OCI-LY7 (cell line): ENCODE measurements around the gene OXLD1. TPM values are rescaled to one million over a fixed set of nuclear protein-coding genes. Genes with fewer than 3 reads are reported as not detected.

Experiments used
- BruUV-seq: library from RNA; stranded (reverse); fragments of 400-500 nt; replicated peaks from 2 replicates; lab custom pipeline; 2021; lab: Mats Ljungman, UMichigan
- CTCF ChIA-PET: fragments of 300-600 bp; sonication (Branson Sonifier 250); formaldehyde crosslinking; loops from one replicate; lab custom pipeline; 2022; ENCODE audit warnings: antibody characterized with exemption; ENCODE audit not compliant: unreplicated experiment; lab: Charles Lee
- POLR2A ChIA-PET: fragments of 300-600 bp; sonication (Branson Sonifier 250); formaldehyde crosslinking; loops from one replicate; lab custom pipeline; 2022; ENCODE audit warnings: antibody characterized with exemption; lab: Charles Lee
- DNase-seq: peaks from one replicate; pipeline ENCODE4 v3.0.0-alpha.2; 2015; ENCODE audit warnings: low spot score
- H2AFZ ChIP-seq: fragments of 200-600 bp; sonication (generic), shearing (Covaris generic); 2 replicates; pipeline ENCODE4 v1.6.1; 2014; ENCODE audit warnings: mild to moderate bottlenecking, antibody characterized with exemption, low read length, moderate library complexity
- H3K27ac ChIP-seq: fragments of 200-600 bp; sonication (generic); 2 replicates; pipeline ENCODE4 v1.5.1; 2014; ENCODE audit warnings: mixed run types, low read depth, mild to moderate bottlenecking, moderate library complexity, low read length, inconsistent platforms; ENCODE audit not compliant: poor library complexity, severe bottlenecking
- H3K36me3 ChIP-seq: fragments of 200-600 bp; sonication (generic); 2 replicates; pipeline ENCODE4 v1.6.1; 2014; ENCODE audit warnings: mild to moderate bottlenecking, antibody characterized with exemption, low read length, moderate library complexity, mixed read lengths; ENCODE audit not compliant: insufficient read depth
- H3K4me1 ChIP-seq: fragments of 200-600 bp; sonication (generic); 2 replicates; pipeline ENCODE4 v1.5.1; 2014; ENCODE audit warnings: mild to moderate bottlenecking, low read length; ENCODE audit not compliant: insufficient read depth, poor library complexity, severe bottlenecking
- H3K4me2 ChIP-seq: fragments of 200-600 bp; sonication (generic); 2 replicates; pipeline ENCODE4 v1.6.1; 2014; ENCODE audit warnings: mild to moderate bottlenecking, low read length
- H3K4me3 ChIP-seq: fragments of 200-600 bp; sonication (generic); 2 replicates; pipeline ENCODE4 v1.5.1; 2014; ENCODE audit warnings: mild to moderate bottlenecking, low read depth, low read length; ENCODE audit not compliant: poor library complexity, severe bottlenecking
- H3K79me2 ChIP-seq: fragments of 200-600 bp; sonication (generic); 2 replicates; pipeline ENCODE4 v1.6.1; 2016; ENCODE audit warnings: low read depth, mild to moderate bottlenecking, low read length, moderate library complexity, mixed read lengths; ENCODE audit not compliant: insufficient read depth
- H3K9me2 ChIP-seq: fragments of 200-600 bp; sonication (generic); 2 replicates; pipeline ENCODE4 v1.6.1; 2016; ENCODE audit warnings: mild to moderate bottlenecking, low read length, mixed read lengths; ENCODE audit not compliant: insufficient read depth
- H3K9me3 ChIP-seq: fragments of 200-600 bp; sonication (generic); 2 replicates; pipeline ENCODE4 v1.6.1; 2014; ENCODE audit warnings: mild to moderate bottlenecking, mixed run types, low read length, mixed read lengths
- H4K20me1 ChIP-seq: fragments of 200-600 bp; sonication (generic); 2 replicates; pipeline ENCODE4 v1.6.1; 2014; ENCODE audit warnings: mild to moderate bottlenecking, antibody characterized with exemption, low read length, moderate library complexity, mixed read lengths; ENCODE audit not compliant: insufficient read depth
- EZH2phosphoT487 ChIP-seq: fragments of 200-600 bp; sonication (generic); IDR thresholded peaks from 2 replicates; pipeline ENCODE4 v1.6.1; 2018; ENCODE audit warnings: low read depth, borderline replicate concordance, mild to moderate bottlenecking, mixed run types, antibody characterized with exemption, low read length, moderate library complexity, mixed read lengths
- intact Hi-C: fragments of 100-400 bp; cut with micrococcal nuclease; formaldehyde crosslinking; loops from one replicate; pipeline ENCODE4 v1.10.0; 2022; ENCODE audit not compliant: unreplicated experiment
- total RNA-seq, 2 experiments: library from RNA; depleted of rRNA in 1 of 2; stranded (reverse); fragments of >200 nt in 1 of 2; shearing (Covaris generic) in 1 of 2; gene quantifications; 2 replicates each; pipeline ENCODE4 v1.2.3, GENCODE V29; 2014 to 2022
- TF ChIP-seq, protein P1 (sequence below): fragments of 200-600 bp; sonication (generic); conservative IDR thresholded peaks from 2 replicates; pipeline ENCODE4 v1.5.1; 2014; ENCODE audit warnings: mild to moderate bottlenecking, antibody characterized with exemption, low read length, moderate library complexity, mixed read lengths

OXLD1 gene
- total RNA-seq, 2 experiments from 2014 or later, result 116 to 151 TPM

DNA sequence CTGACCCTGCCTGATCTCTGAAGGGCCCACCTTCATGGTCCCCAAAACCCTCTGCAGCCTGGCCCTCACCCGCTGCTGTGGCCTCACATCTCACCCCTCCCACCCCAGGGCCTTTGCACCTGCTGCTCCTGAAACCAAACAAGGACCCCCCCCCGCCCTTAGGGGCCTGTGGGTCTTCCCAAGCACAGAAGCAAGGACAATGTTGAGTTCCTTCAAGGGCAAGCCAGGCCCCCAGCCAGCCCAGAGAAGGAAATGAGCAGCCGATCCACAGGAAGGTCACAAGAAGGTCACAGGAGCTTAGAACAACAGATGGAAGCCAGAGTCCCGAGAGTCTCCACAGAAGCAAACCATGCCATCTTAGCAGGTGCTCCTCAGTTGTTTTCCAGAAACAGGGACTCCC, 9.6 kb downstream of the OXLD1 start:
- H3K9me3 ChIP-seq, result no peaks in the 10 kb centered on the region
- H3K27ac ChIP-seq, result no peak overlapping the region
- H3K9me2 ChIP-seq, result no peaks in the 10 kb centered on the region
- DNase-seq, result no peak
- no peak for TF ChIP-seq EZH2phosphoT487
- TF ChIP-seq, protein P1, sequence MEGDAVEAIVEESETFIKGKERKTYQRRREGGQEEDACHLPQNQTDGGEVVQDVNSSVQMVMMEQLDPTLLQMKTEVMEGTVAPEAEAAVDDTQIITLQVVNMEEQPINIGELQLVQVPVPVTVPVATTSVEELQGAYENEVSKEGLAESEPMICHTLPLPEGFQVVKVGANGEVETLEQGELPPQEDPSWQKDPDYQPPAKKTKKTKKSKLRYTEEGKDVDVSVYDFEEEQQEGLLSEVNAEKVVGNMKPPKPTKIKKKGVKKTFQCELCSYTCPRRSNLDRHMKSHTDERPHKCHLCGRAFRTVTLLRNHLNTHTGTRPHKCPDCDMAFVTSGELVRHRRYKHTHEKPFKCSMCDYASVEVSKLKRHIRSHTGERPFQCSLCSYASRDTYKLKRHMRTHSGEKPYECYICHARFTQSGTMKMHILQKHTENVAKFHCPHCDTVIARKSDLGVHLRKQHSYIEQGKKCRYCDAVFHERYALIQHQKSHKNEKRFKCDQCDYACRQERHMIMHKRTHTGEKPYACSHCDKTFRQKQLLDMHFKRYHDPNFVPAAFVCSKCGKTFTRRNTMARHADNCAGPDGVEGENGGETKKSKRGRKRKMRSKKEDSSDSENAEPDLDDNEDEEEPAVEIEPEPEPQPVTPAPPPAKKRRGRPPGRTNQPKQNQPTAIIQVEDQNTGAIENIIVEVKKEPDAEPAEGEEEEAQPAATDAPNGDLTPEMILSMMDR, result no peak
- ChIA-PET CTCF (no interaction called here), POLR2A (interaction anchor here (0.6 to 1.6 kb wide), 2 partner anchors 8 to 480 kb away, joined by 3 read pairs; no protein-coding TSS in a partner anchor)
- H3K4me2 ChIP-seq, result no peak overlapping the region
- intact Hi-C loops, result no loop called here
- H4K20me1 ChIP-seq, result no peaks in the 10 kb centered on the region
- H3K36me3 ChIP-seq, result no peaks in the 10 kb centered on the region; the same call in 1 of the 2 replicates
- no peak overlapping the region for H3K4me3 ChIP-seq
- peaks cover 30% of the 10 kb centered on the region for H3K4me1 ChIP-seq
- no peak overlapping the region for H2AFZ ChIP-seq
- BruUV-seq, result no TSS peak
- no peaks in the 10 kb centered on the region for H3K79me2 ChIP-seq

DNA sequence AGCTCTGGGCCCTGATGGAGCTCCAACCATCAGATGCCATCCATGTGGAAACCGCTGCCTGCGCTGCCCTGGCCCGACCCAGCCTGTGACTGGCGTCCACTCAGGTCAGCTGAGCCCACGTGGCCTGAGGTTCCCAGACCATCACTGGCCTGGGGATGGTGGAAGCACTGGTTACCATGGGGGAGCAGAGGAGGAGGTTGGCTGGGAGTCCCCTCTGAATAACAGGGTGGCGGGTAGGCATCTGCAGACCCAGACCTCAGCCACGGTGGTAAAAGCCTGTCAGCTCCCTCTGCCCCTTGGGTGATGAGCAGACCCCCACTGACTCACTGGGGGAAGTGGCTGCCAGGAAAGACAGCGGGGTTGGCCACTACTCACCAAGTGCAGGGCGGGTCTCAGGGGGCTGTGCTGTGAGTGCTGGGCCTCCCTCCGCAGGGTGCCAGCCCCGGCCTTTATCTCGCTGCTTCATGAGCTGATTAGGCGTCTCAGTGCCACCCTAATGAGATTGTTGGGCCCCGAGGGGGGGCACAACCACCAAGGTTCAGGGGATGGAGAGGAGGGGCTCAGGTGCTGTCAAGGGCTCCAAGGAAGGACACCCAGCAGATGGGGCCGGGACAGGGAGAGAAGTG, 10.2 kb downstream of the OXLD1 start, which contains the start of gene PDE6G:
PDE6G (minus strand) TSS at position 425 of the 626 bp plus-strand sequence. CDS start 3,237 bp downstream, outside the sequence.
- CTCF ChIA-PET, result no interaction called here
- TF ChIP-seq, protein P1, result no peak
- no peak for TF ChIP-seq EZH2phosphoT487
- no TSS peak for BruUV-seq

More for the DNA sequence above, 10.2 kb downstream of the OXLD1 start, which contains the start of gene PDE6G:
- intact Hi-C loops, result no loop called here
- peaks cover 30% of the 10 kb centered on the region for H3K4me1 ChIP-seq
- no peak for DNase-seq
- POLR2A ChIA-PET, result interaction anchor here (1.6 kb wide), 1 partner anchor 9 kb away, joined by 3 read pairs; no protein-coding TSS in a partner anchor
- H3K9me2 ChIP-seq, result no peaks in the 10 kb centered on the region
- H3K9me3 ChIP-seq, result no peaks in the 10 kb centered on the region
- H3K4me2 ChIP-seq, result no peak within 1 kb of the TSS
- H3K4me3 ChIP-seq, result no peak within 1 kb of the TSS
- no peaks in the 10 kb centered on the region for H4K20me1 ChIP-seq
- H3K36me3 ChIP-seq, result no peaks in the 10 kb centered on the region; the same call in 1 of the 2 replicates
- no peak within 1 kb of the TSS for H2AFZ ChIP-seq
- no peak within 1 kb of the TSS for H3K27ac ChIP-seq
- H3K79me2 ChIP-seq, result no peaks in the 10 kb centered on the region
